ENCODE measurements around the gene TLR5. TPM values are rescaled to one million over a fixed set of nuclear protein-coding genes. Genes with fewer than 3 reads are reported as not detected.

Gene TLR5
- total and polyA plus RNA-seq, 9 donors: 7.7 to 38.8 (median 22.3) TPM

GRCh38 chr1:223075834-223076233 lies 67.2 kb downstream of the TLR5 start:
- TF ChIP-seq POLR2A (IDR thresholded peaks at IDR 0.05): no peak
- TF ChIP-seq, protein P1, sequence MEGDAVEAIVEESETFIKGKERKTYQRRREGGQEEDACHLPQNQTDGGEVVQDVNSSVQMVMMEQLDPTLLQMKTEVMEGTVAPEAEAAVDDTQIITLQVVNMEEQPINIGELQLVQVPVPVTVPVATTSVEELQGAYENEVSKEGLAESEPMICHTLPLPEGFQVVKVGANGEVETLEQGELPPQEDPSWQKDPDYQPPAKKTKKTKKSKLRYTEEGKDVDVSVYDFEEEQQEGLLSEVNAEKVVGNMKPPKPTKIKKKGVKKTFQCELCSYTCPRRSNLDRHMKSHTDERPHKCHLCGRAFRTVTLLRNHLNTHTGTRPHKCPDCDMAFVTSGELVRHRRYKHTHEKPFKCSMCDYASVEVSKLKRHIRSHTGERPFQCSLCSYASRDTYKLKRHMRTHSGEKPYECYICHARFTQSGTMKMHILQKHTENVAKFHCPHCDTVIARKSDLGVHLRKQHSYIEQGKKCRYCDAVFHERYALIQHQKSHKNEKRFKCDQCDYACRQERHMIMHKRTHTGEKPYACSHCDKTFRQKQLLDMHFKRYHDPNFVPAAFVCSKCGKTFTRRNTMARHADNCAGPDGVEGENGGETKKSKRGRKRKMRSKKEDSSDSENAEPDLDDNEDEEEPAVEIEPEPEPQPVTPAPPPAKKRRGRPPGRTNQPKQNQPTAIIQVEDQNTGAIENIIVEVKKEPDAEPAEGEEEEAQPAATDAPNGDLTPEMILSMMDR (IDR thresholded peaks at IDR 0.05): no peak
- no peak for TF ChIP-seq EP300 (IDR thresholded peaks at IDR 0.05)
- no peaks in the 10 kb centered on the region for H3K27me3 ChIP-seq
- no peak overlapping the region for H3K4me3 ChIP-seq
- no peak overlapping the region for H3K27ac ChIP-seq
- intact Hi-C loops (cut with DNase I): no loop called here
- H3K9me3 ChIP-seq: no peaks in the 10 kb centered on the region
- no peak for DNase-seq
- peaks cover 1% of the 10 kb centered on the region for H3K4me1 ChIP-seq (ENCODE audit: insufficient read depth)
- 80 to 89% (median 80%) methylated on average over 3 of the region's 3 CpGs for WGBS, 3 donors
- H3K36me3 ChIP-seq: no peaks in the 10 kb centered on the region

DNA sequence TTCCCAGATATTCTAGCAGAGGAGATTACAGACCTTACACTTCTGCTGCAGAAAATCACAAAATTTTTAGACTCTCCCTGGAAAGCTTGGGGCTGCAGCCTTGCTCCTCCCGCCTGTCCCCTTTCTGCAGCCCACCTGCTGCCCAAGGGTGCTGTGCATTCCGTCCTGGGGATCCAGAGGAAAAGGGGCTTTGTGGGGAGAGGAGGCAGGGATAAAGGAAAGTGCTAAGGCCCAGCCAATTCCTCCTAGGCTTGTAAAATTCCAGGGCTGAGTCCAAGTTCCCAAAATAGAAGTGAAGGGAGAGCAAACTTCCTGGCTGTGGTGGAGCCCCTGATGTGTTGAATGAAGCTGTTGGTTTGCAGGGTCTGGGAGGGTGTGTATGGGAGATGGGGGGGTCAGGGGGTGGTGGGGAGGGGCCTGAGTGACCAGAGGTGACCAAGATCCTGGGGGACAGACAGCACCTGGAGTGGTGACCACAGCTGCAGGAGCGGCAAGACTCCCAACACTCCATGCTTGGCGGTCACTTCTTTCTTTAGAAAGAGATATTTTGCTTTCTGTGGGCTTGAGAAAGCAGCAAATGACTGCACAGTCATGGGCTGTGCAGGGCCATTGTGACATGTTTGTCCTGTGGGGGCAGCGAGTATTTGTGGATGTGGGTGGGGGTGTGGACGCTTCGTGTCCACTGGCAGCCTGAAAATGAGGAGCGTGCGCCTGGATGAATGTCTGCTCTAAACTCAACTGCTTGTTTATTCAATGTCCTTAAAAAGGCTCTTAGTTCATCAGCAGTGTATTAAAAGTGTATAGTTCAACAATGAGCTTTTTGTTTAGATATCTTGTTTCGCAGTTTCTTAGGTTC lies 68.4 kb downstream of the TLR5 start:
- TF ChIP-seq, protein P1 (IDR thresholded peaks at IDR 0.05): no peak
- TF ChIP-seq EP300 (IDR thresholded peaks at IDR 0.05) (no peak), POLR2A (IDR thresholded peaks at IDR 0.05) (no peak)
- H3K27me3 ChIP-seq: no peaks in the 10 kb centered on the region
- DNase-seq: no peak
- intact Hi-C loops (cut with DNase I): no loop called here
- H3K9me3 ChIP-seq: no peaks in the 10 kb centered on the region
- no peak overlapping the region for H3K4me3 ChIP-seq
- 55 to 64% (median 63%) methylated on average over 10 of the region's 10 CpGs for WGBS, 3 donors
- H3K27ac ChIP-seq: no peak overlapping the region
- no peaks in the 10 kb centered on the region for H3K36me3 ChIP-seq
- H3K4me1 ChIP-seq (ENCODE audit: insufficient read depth): peaks cover 1% of the 10 kb centered on the region

DNA sequence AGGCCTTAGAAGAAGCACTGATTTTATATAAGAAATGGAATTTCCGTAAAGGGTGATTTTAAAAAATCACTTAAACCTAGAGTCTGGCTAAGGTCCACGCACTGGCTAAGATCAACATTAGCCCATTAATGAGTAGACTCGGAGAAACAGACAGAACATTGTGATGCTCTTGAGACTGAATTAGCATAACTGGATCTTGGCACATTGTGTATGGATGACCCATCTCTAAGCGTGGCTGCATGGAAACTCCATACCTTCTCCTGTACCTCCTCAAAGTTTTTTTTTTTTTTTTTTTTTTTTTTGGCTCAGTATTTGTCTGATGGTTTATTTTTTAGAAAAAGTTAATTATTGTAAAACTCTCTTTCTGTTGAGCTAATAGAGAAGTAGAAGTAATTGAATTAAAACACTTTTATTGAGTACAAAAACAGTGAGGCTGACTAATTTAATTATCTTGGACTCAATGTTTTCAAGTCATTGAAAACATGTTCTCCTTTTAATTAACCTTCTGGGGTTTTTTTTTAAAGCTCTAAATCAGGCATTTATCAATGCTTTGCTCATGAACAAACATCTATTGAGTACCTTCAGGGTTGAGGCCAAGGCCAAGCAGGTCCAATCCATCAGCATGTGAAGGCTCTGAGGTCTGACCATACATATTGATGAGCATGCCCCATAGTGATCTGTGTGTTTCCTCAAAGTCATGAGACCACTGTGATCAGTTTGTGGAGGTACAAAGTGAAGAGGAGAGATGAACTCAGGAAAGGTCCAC lies 74.0 kb downstream of the TLR5 start:
- H3K36me3 ChIP-seq: no peaks in the 10 kb centered on the region
- no peaks in the 10 kb centered on the region for H3K27me3 ChIP-seq
- no peak overlapping the region for H3K27ac ChIP-seq
- H3K9me3 ChIP-seq: no peaks in the 10 kb centered on the region
- no peaks in the 10 kb centered on the region for H3K4me1 ChIP-seq (ENCODE audit: insufficient read depth)
- intact Hi-C loops (cut with DNase I): no loop called here
- no peak for DNase-seq
- no peak for TF ChIP-seq POLR2A (IDR thresholded peaks at IDR 0.05)
- no peak for TF ChIP-seq EP300 (IDR thresholded peaks at IDR 0.05)
- TF ChIP-seq, protein P1 (IDR thresholded peaks at IDR 0.05): no peak
- 87 to 92% (median 88%) methylated on average over 4 of the region's 4 CpGs for WGBS, 3 donors
- H3K4me3 ChIP-seq: no peak overlapping the region

DNA sequence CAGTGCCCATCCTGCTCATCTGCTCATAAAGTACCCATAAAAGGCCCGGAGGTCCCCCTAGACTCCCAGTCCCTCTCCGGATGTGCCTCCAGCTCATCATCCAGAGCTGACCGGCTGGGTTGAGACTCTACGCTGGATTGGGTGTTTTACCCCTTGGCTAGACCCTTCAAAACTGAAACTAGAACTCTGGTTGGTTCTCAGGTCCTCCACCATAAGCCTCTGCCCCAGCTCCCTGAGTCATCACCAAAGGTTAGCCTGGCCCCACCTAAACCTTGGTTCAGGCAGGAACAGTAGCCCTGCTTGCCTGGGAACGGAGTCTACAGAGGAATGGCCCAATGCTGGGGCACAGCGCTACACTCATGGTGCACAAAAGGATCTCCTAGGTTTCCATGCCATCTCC lies 75.1 kb downstream of the TLR5 start:
- TF ChIP-seq, protein P1 (IDR thresholded peaks at IDR 0.05): no peak
- TF ChIP-seq EP300 (IDR thresholded peaks at IDR 0.05): no peak
- TF ChIP-seq POLR2A (IDR thresholded peaks at IDR 0.05): no peak
- WGBS, 3 donors: 93 to 95% (median 94%) methylated on average over 6 of the region's 6 CpGs
- H3K4me3 ChIP-seq: no peak overlapping the region
- intact Hi-C loops (cut with DNase I): no loop called here
- no peaks in the 10 kb centered on the region for H3K27me3 ChIP-seq
- no peaks in the 10 kb centered on the region for H3K36me3 ChIP-seq
- no peak overlapping the region for H3K27ac ChIP-seq
- no peak for DNase-seq
- no peaks in the 10 kb centered on the region for H3K9me3 ChIP-seq
- H3K4me1 ChIP-seq (ENCODE audit: insufficient read depth): no peaks in the 10 kb centered on the region
